Melanocyte of skin (primary cell): ENCODE data around the gene MAB21L2. TPM values are rescaled to one million over a fixed set of nuclear protein-coding genes. Genes with fewer than 3 reads are reported as not detected.

ENCODE experiments used
- total RNA-seq, 2 donors: library from RNA; depleted of rRNA; stranded (reverse); fragments of >200 nt; gene quantifications; 2 replicates each; pipeline ENCODE4 v1.2.3, GENCODE V29; 2012

Gene MAB21L2
- not detected for total RNA-seq

DNA sequence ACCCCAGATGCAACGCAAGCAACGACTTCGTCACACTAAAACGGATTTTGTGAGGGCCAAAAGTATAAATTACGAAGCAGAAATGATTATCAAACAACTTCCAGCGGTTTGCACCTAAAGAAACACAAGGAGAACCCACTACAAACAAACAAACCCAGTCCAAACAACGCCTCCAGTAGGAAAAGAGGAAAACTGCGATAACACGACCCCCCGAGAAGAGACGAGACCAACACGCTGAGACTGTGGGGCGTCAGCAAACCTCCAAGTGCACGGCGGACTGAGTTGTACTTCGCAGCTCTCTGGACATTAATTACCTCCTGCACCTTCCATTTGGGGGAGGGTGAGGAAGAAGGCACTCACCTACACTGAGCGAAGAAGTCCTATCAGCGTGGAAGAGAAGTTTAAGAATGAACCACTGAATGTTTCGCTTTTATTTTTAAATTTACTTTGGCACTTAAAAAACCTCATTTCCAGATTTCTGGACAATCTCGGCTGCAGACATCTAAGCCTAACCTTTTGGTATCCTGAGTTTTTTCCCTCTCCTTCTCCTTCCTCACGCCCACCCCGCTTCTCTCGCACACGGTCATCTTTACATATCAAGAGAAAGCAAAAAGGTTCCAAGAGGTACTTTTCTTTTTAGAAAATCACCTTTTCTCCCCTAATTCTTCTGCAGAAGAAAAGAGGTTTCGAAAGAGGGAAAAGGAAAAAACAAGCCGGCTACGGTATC is at the start of gene MAB21L2:
MAB21L2 (plus strand) TSS at position 6 of the 727 bp plus-strand sequence. CDS start 879 bp downstream, outside the sequence.

